Omental fat pad (tissue), 4 donors: ENCODE data around the gene CCDC157. TPM values are rescaled to one million over a fixed set of nuclear protein-coding genes. Genes with fewer than 3 reads are reported as not detected.

Experiments
- ATAC-seq: fragments of 150-250 bp; one replicate; pipeline ENCODE4 v1.9.1; 2016; ENCODE audit warnings: mild to moderate bottlenecking, moderate library complexity; ENCODE audit not compliant: low FRiP score
- DNase-seq: peaks from one replicate; pipeline ENCODE4 v3.0.0-alpha.2; 2019; ENCODE audit warnings: low spot score
- CTCF ChIP-seq, 3 donors: fragments of 450-650 bp; IDR thresholded peaks; one replicate each; pipeline ENCODE4 v1.5.1; 2016 to 2017; ENCODE audit warnings: antibody characterized with exemption in 3 of 3, mild to moderate bottlenecking in 3 of 3, moderate library complexity in 2 of 3
- total RNA-seq, 4 donors: library from RNA; depleted of rRNA; stranded (reverse); fragments of >200 nt; gene quantifications; one replicate each; pipeline ENCODE4 v1.1.0, GENCODE V29; 2016

The CCDC157 gene
- total RNA-seq, result 1 to 10 TPM in 3 of 4 donors, under 1 TPM in 1; 0.95 to 2.7 (median 1.8) TPM

- ATAC-seq (peak; percentile 97), DNase-seq (peak; percentile 58)
- TF ChIP-seq CTCF (IDR thresholded peaks at IDR 0.05), result no peak
Measured at GRCh38 chr22:30356449-30357235, at the start of gene CCDC157, which contains the start of gene SF3A1. CCDC157 (plus strand) TSS chr22:30357007; CDS start chr22:30366001, 8,994 bp downstream. SF3A1 (minus strand) TSS chr22:30356894; CDS start chr22:30356792, 102 bp downstream.

DNA sequence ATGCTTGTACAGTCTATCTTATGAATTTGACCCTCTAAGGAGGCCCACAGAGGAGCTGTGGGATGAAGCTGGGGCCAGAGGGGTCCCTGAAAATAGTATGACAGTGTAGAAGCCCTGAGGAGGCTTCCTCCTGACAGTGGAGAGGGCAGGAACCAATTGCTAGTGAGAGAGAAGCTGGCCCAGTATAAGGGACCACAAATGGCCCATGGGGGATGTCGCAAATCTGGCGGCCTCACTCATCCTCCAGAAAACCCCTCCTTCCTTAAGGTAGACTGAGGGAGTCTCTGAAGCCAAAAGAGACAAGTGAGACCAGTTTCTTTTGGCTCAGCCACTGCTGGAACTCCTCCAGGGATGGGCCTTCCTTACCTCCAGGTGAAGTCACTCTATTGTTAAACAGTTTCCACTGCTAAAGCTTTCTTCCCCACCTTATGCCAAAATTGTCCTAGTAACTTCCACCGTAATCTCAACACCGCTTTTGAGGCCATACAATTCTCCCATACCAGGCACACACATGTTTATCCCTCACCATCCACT, 49.7 kb upstream of the CCDC157 start:
- TF ChIP-seq CTCF (IDR thresholded peaks at IDR 0.05), result no peak
- ATAC-seq (no peak), DNase-seq (no peak)

DNA sequence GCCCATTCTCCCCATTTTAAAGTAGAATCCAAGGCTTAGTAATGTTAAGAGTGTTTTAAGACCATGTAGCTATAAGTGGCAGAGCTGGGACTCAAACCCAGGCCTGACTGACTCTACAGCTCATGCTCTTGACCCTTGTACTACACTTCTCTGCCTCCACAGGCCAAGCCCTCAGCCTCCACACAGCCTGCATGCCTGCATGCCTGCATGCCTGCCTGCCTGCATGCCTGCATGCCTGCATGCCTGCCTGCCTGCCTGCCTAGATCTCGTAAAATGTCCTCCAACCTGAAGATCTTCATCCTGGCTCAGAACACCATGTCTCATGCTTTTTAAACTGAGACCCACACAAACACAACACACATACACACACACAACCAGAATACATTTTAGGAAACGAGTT, 48.7 kb upstream of the CCDC157 start:
- no peak for DNase-seq
- TF ChIP-seq CTCF (IDR thresholded peaks at IDR 0.05), result no peak
- no peak for ATAC-seq

DNA sequence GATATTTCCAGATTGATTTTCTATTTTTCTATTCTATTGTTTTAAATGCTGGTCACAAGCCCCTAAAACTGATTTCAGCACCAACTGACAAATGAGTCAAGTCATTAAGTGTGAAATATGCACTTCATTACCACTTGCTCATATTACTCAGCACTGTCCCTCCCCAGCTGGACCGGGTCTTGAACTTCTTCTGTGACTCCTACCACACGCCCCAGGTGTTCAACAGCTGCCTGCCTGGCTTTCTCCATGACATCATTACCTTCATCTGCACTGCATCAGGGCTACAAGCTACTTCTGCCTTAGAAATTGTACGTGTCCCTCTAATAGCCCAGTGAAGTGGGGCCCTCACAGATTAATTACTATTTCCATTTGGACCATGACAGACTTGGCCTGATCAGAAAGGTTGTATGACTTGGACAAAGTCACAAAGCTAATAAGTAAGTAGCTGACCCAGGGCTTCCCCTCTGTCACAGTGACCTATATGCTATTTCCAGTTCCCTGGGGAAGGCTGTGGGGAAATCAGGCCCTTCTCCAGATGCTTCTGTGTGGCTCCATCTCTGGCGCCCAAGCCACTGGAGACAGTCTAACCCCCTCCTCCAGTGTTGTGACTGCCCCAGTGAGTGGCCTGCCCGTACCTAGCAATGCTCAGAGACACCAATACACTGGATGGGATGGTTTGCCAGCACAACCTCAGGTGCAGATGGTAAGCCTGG, 48.1 kb upstream of the CCDC157 start:
- no peak for DNase-seq
- TF ChIP-seq CTCF (IDR thresholded peaks at IDR 0.05), result no peak
- no peak for ATAC-seq

DNA sequence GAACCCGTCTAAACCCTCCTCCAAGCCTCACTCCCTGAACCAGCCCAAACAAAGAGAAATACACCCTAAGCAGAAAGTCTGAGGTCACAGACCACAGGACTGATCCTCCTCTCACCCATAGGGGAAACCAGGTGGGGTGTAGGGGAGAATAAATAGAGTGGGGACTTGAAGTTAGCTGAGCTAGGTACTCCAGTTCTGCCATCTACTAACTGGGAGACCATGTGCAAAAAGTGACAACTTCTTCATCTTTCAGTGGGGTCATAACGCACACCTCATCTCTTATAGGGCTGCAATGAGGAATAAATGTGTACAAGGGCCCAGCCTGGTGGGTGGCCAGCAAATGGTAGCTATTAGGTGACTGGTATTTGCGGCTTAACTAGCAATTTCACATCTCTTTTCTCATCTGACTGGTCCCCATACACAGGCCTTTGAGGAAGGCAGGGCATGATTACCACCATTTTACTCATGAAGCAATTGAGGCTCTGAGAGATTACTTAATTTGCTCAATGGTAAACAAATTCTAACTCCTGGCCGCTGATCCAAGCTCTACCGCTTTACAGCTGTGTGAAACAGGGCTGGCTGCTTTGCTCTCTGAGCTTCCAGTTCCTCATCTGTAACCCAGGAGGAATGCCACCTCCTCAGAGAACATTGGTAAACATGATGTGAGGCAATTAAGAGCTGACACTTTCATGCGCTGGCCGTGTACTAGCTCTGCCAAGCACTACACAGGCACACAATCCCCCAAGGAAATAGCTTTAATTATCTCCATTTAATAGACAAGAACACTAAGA, 46.7 kb upstream of the CCDC157 start:
- ATAC-seq, result peak; percentile 51
- DNase-seq, result no peak
- TF ChIP-seq CTCF (IDR thresholded peaks at IDR 0.05), result no peak

DNA sequence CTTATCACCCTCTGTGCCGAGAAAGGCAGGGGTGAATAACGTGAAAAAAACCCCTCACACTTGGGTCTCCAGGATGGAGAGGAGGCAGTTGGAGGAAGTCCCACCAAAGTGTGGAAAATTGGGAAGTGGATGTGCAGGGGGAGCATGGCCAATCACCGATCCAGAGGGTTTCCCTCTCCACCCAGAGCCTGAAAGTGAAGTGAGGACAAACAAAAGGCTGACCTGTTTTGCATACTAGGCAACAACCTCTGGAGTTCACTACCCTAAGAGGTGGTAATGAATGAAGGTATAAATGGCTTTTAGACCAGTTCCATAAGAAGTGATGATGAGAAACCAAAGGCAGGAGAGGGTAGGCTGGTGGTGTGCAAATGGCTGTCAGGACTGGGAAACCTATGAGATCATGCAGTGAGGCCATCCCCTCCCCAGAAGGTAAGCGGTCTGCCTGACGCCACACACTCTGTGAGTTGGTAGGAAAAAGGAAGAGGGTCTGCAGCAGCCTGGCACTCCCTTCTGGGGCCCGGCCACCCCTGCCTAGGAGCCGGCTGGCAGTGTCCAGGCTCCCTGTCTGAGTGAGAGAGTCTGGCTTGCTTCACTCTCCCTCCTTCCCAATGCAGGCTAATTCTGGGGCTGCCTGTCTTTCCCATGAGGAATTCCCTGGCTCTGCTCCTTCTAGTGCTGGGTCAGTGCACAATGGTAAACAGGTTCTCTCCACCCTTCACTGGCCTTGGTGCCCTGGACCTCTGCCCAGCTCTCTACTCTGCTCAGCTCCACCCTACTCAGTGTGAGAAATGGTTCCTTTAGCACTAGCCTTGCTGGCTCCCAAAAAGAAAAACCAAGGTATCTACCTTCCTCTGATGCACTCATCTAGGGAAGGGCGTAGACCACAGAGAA, 45.7 kb upstream of the CCDC157 start:
- ATAC-seq (peak; percentile 54), DNase-seq (no peak)
- no peak for TF ChIP-seq CTCF (IDR thresholded peaks at IDR 0.05)
